GM06990 (cell line): ENCODE results near the gene ACSM2B.
"Not testable (repeated sequence)": the region's sequence is repeated elsewhere in the genome, so short reads cannot be mapped to it uniquely, and the experiment has no call there.

Source experiments
- DNase-seq: peaks from one replicate; pipeline ENCODE4 v3.0.0-alpha.2; 2011; ENCODE audit not compliant: insufficient read length; ENCODE audit errors: extremely low read depth
- H3K27me3 ChIP-seq: replicated peaks from 2 replicates; pipeline ENCODE4 v1.6.0; 2011; ENCODE audit warnings: low read length; ENCODE audit not compliant: control insufficient read depth, insufficient read depth
- H3K36me3 ChIP-seq: 2 replicates; pipeline ENCODE4 v1.5.1; 2011; ENCODE audit warnings: low read length; ENCODE audit not compliant: control insufficient read depth, insufficient read depth
- H3K4me3 ChIP-seq: replicated peaks from 2 replicates; pipeline ENCODE4 v1.5.1; 2011; ENCODE audit warnings: low read depth, mild to moderate bottlenecking, control low read depth, low read length
- TF ChIP-seq, protein P1 (sequence below): IDR thresholded peaks from 2 replicates; pipeline ENCODE4 v1.5.1; 2011; ENCODE audit warnings: low read length, control low read depth, mild to moderate bottlenecking, inconsistent platforms; ENCODE audit not compliant: insufficient read depth, poor library complexity, severe bottlenecking

The ACSM2B gene

DNA sequence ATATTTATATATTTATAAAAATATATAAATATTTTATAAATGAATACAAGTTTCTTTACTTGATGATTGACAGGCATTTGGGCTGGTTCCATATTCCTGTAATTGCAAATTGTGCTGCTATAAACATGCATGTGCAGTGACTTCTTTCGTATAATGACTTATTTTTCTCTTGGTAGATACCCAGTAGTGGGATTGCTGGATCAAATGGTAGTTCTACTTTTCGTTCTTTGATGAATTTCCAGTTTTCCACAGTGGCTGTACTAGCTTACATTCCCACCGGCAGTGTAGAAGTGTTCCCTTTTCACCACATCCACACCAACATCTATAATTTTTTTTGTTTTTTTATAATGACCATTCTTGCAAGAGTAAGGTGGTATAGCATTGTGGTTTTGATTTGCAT is 7.8 kb downstream of the ACSM2B start:
- Histone ChIP-seq H3K4me3 (no peak overlapping the region), H3K36me3 (no peaks in the 10 kb centered on the region), H3K27me3 (no peaks in the 10 kb centered on the region)
- TF ChIP-seq, protein P1, sequence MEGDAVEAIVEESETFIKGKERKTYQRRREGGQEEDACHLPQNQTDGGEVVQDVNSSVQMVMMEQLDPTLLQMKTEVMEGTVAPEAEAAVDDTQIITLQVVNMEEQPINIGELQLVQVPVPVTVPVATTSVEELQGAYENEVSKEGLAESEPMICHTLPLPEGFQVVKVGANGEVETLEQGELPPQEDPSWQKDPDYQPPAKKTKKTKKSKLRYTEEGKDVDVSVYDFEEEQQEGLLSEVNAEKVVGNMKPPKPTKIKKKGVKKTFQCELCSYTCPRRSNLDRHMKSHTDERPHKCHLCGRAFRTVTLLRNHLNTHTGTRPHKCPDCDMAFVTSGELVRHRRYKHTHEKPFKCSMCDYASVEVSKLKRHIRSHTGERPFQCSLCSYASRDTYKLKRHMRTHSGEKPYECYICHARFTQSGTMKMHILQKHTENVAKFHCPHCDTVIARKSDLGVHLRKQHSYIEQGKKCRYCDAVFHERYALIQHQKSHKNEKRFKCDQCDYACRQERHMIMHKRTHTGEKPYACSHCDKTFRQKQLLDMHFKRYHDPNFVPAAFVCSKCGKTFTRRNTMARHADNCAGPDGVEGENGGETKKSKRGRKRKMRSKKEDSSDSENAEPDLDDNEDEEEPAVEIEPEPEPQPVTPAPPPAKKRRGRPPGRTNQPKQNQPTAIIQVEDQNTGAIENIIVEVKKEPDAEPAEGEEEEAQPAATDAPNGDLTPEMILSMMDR = no peak
- DNase-seq = no peak

DNA sequence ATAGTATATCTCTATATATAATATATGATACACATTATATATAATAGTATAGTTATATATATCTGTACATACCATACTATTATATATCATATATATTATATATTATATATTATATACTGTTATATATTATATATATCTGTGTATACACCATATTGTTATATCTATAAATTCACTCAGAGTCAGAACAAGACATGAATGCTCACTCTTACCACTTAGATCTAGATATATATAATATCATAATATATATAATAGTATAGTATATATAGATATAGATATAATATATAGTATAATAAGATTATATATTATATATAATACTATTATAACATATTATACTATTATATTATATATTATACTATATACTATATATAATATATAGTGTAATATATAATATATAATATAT is 9.3 kb downstream of the ACSM2B start:
- no peaks in the 10 kb centered on the region for H3K36me3 ChIP-seq
- DNase-seq = no peak
- TF ChIP-seq, protein P1 = no peak
- no peak overlapping the region for H3K4me3 ChIP-seq
- H3K27me3 ChIP-seq = no peaks in the 10 kb centered on the region

DNA sequence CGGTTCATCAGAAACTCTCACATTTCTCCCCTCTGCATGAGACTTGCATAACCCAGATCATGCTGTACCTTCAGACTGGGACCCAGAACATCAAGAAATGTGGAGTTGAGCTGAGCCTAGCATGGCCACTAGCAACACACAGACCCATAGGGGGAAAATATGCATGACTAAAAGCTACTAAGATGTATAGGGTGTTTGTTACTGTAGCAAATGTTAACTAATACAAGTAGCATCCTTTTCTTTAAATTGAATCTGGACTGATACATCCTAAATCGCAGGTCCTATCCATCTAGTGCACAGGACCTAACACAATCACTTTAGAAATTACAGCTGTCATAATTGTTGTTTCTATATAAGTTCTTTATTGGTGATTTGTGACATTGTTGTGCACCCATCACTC is 10.8 kb downstream of the ACSM2B start:
- H3K36me3 ChIP-seq, H3K4me3 ChIP-seq, H3K27me3 ChIP-seq, DNase-seq: not testable (repeated sequence)

DNA sequence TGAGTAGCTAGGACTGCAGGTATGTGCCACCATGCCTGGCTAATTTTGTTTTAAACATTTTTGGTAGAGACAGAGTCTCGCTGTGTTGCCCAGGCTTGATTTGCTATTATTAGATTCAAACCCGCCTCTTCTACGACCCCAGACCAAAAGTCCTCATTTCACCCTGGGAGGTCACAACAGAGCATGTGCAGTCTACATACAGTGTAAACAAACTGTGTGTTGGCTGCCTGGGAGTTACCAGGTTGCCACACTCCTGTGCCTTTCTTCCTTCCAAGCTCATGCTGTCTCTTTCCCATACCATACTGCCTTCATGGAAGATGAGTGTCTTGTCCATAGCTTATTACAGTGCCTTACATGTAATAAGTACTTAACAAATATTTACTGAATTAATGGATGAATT is 11.9 kb downstream of the ACSM2B start:
- H3K36me3 ChIP-seq, H3K27me3 ChIP-seq, DNase-seq, H3K4me3 ChIP-seq: not testable (repeated sequence)

DNA sequence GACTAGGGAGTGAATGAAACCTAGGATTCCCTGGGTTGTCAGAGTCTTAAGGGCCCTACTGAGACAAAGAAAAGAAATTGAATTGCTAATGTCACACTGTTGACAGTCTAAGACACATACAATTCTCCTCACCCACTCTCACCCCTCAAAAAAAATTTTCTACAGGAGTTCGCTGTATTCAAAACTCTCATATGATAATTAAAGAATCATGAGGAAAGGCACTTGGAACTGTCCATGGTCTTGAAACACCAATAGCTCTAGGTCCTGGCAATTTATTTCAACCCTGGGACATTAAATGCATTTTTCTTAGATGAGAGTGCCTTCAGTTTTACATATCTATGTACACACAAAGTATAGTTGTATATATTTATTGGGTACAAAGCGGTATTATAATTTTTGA is 20.5 kb downstream of the ACSM2B start:
- not testable (repeated sequence) for DNase-seq, H3K4me3 ChIP-seq, H3K27me3 ChIP-seq, H3K36me3 ChIP-seq

DNA sequence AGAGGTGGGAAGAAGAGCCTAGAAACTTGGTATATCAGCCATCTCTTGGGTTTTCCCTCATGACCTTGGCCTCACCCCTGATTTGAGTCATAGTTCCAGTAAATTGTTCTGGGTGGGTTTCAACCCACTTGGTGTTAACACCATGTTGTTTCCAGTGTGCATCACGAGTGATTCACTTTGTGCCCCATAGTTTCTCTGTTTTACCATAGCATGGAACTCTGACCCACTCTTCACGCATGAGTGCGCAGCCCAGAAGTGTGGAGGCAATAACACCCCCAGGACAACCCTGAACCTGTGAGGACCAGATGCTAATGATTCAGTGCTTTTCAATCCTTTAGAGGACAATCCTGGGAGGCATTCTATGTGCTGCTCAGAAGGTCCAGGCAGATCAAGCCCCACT is 21.5 kb downstream of the ACSM2B start:
- not testable (repeated sequence) for DNase-seq, H3K4me3 ChIP-seq, H3K27me3 ChIP-seq, H3K36me3 ChIP-seq

DNA sequence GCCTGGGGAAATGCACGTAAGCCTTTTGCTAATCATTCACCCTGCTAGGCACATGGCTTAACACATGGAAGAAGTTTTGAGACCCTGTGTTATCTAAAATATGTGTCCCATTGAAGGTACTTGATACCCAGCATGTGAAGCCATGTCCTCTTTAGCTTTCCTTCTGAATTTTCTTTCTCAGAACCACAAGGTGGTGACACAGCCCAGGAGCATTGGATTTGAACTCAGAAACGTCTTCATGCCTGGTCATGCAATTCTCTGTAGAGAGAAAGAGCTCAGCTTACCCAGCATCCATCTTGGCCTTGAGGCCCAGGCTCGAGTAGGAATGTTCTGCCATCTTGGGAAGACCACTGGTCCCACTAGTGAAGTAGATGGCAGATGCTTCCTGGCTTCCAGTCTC is 22.7 kb downstream of the ACSM2B start:
- H3K36me3 ChIP-seq, H3K27me3 ChIP-seq, H3K4me3 ChIP-seq, DNase-seq: not testable (repeated sequence)

DNA sequence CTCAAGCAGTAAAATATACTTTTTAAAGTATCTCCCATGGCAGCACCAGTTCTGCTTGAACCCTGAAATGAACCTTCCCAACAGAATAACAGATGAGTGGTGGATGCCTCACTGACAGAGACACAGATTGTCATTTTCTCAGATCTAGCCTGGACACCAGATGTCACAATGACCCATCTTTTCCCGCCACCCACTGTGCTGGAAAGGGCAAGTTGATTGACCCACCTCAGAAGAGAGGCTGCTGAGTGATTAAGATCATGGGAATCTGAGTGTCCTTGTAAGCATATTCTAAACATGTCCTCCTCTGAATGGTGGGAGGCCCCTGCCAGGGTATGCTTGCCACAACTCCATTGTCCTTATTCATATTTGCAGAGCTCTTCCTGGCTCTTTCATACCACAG is 29.2 kb downstream of the ACSM2B start:
- not testable (repeated sequence) for H3K36me3 ChIP-seq, H3K27me3 ChIP-seq, H3K4me3 ChIP-seq, DNase-seq

DNA sequence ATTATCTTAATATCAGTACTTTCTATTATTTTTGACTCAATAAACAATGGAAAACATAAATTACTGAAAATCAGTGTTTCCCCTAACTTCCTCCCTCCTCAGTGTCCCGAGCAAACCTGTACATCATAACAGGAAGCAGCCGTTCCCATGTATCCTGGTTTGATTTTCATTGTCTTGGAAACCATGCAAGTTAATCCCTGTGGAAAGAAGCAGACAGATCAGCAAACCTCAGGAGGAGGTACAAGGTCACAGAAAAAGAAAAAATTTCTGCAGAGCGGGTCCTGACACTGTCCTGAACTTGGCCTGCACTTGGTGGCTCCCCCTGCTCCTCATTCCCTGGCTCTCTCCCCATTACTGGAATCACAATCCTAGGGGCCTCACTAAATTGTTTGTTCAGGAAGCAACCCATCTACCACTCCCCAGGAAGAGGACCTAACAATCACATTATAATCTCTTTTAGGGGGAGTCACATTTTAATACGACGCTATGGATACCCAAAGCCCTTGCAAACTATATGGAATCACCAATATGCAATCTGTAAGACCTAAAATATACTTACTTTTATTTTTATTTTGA is 29.8 kb downstream of the ACSM2B start:
- not testable (repeated sequence) for H3K4me3 ChIP-seq, H3K27me3 ChIP-seq, DNase-seq, H3K36me3 ChIP-seq

DNA sequence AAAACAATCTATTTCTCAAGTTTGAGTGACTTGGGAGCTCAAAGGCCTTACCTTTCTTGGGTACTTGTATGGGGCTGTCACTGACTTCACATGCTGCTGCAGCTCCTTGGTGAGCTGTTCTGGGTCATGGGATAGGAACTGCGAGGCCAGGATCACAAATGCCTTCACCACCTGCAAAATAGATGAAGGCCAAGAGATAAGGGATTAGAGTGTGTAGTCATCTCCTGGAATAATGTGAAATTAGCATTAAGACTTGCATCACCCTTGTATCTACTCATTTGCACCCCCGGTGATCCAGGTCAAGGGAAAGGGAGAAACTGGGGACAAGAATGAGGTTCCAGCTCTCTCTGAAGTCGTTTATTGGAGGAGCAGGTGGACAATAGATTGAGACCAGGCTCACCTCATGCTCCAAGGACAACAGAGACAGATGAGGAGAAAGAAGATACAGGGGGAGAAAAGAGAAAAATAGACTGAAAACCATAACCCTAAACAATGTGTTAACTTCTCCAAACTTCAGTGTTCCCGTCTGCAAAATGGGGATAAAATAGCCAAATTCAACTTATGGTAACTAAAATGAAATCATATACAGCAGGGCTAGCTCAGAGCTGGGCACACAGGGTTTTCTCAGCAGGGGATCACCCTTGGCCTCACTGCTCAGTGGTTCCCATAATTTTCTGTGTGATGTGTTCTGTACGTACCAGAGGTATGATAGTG is 35.4 kb downstream of the ACSM2B start:
- not testable (repeated sequence) for H3K27me3 ChIP-seq, H3K36me3 ChIP-seq, H3K4me3 ChIP-seq, DNase-seq
